Caco-2 (cell line): Measurements from ENCODE around the gene EXD3. TPM values are rescaled to one million over a fixed set of nuclear protein-coding genes. Genes with fewer than 3 reads are reported as not detected.

Source experiments
- BruUV-seq: library from RNA; stranded (reverse); fragments of 400-500 nt; replicated peaks from 2 replicates; lab custom pipeline; 2021; lab: Mats Ljungman, UMichigan
- CTCF ChIA-PET: fragments of 300-600 bp; sonication (Branson Sonifier 250); formaldehyde crosslinking; loops from one replicate; lab custom pipeline; 2022; ENCODE audit warnings: antibody characterized with exemption; lab: Charles Lee
- POLR2A ChIA-PET: fragments of 300-600 bp; sonication (Branson Sonifier 250); formaldehyde crosslinking; loops from one replicate; lab custom pipeline; 2022; ENCODE audit warnings: antibody characterized with exemption; lab: Charles Lee
- DNase-seq, 2 experiments: peaks; one replicate each; pipeline versions ENCODE4 v3.0.0 to v3.0.0-alpha.2; 2020 to 2022
- H3K27me3 ChIP-seq: replicated peaks from 2 replicates; pipeline ENCODE4 v1.6.0; 2011; ENCODE audit warnings: low read length; ENCODE audit not compliant: control insufficient read depth, insufficient read depth
- H3K36me3 ChIP-seq: 2 replicates; pipeline ENCODE4 v1.5.1; 2011; ENCODE audit warnings: low read length; ENCODE audit not compliant: control insufficient read depth, insufficient read depth
- H3K4me1 ChIP-seq: fragments of 250-450 bp; sonication (Bioruptor Pico); 2 replicates; pipeline ENCODE4 v1.5.1; 2020; ENCODE audit warnings: mild to moderate bottlenecking
- H3K4me3 ChIP-seq: 2 replicates; pipeline ENCODE4 v1.5.1; 2011; ENCODE audit warnings: low read depth, mild to moderate bottlenecking, control low read depth, low read length
- H3K9me3 ChIP-seq: fragments of 250-450 bp; sonication (Bioruptor Pico); 2 replicates; pipeline ENCODE4 v1.5.1; 2020; ENCODE audit warnings: mild to moderate bottlenecking, moderate library complexity
- H3K27ac Mint-ChIP-seq: one replicate; pipeline ENCODE4 v1.8.0; 2022; ENCODE audit warnings: mixed read lengths; ENCODE audit not compliant: unreplicated experiment
- H3K27me3 Mint-ChIP-seq: one replicate; pipeline ENCODE4 v1.8.0; 2022; ENCODE audit warnings: mixed read lengths; ENCODE audit not compliant: insufficient read depth, unreplicated experiment
- H3K36me3 Mint-ChIP-seq: one replicate; pipeline ENCODE4 v1.8.0; 2022; ENCODE audit warnings: mild to moderate bottlenecking, mixed read lengths; ENCODE audit not compliant: insufficient read depth, unreplicated experiment
- H3K4me1 Mint-ChIP-seq: one replicate; pipeline ENCODE4 v1.8.0; 2022; ENCODE audit warnings: low read depth, mixed read lengths; ENCODE audit not compliant: unreplicated experiment
- H3K4me3 Mint-ChIP-seq: one replicate; pipeline ENCODE4 v1.8.0; 2022; ENCODE audit warnings: mild to moderate bottlenecking, moderate library complexity, mixed read lengths; ENCODE audit not compliant: unreplicated experiment
- H3K9me3 Mint-ChIP-seq: one replicate; pipeline ENCODE4 v1.8.0; 2022; ENCODE audit warnings: mixed read lengths; ENCODE audit not compliant: unreplicated experiment
- CTCF ChIP-seq, 2 experiments: fragments of 200-600 bp in 1 of 2; IDR thresholded peaks; 1 replicate in 1 of 2; 2 replicates in 1 of 2; pipeline versions ENCODE4 v1.5.1 to v1.8.0; 2011 to 2022; ENCODE audit warnings: antibody characterized with exemption in 1 of 2, control low read depth in 1 of 2, inconsistent platforms in 1 of 2, low read depth in 1 of 2, low read length in 1 of 2, mild to moderate bottlenecking in 1 of 2, moderate library complexity in 1 of 2; ENCODE audit not compliant: insufficient read depth in 1 of 2, severe bottlenecking in 1 of 2, unreplicated experiment in 1 of 2
- intact Hi-C: fragments of 100-400 bp; cut with micrococcal nuclease; formaldehyde crosslinking; loops from one replicate; pipeline ENCODE4 v1.10.0; 2022; ENCODE audit not compliant: unreplicated experiment
- total RNA-seq: library from RNA; stranded (reverse); gene quantifications from 2 replicates; pipeline ENCODE4 v1.2.3, GENCODE V29; 2022

EXD3 gene
- total RNA-seq, 1 experiment from 2014 or later: 10.9 TPM

GRCh38 chr9:137415451-137415850 is 7.5 kb downstream of the EXD3 start:
- BruUV-seq: no TSS peak
- Mint-ChIP-seq H3K9me3 (no peaks in the 10 kb centered on the region), H3K4me1 (no peaks in the 10 kb centered on the region), H3K4me3 (no peak overlapping the region), H3K27ac (no peak overlapping the region), H3K27me3 (no peaks in the 10 kb centered on the region), H3K36me3 (peaks cover 11% of the 10 kb centered on the region)
- CTCF ChIA-PET: interaction anchor here (0.6 kb wide), 1 partner anchor 66 kb away, joined by 3 read pairs; no protein-coding TSS in a partner anchor
- Histone ChIP-seq H3K4me3 (no peak overlapping the region), H3K4me1 (no peaks in the 10 kb centered on the region), H3K27me3 (no peaks in the 10 kb centered on the region), H3K9me3 (no peaks in the 10 kb centered on the region), H3K36me3 (no peaks in the 10 kb centered on the region)
- intact Hi-C loops: no loop called here
- DNase-seq: no peak
- TF ChIP-seq CTCF (IDR thresholded peaks at IDR 0.05; ENCODE audit: insufficient read depth in 1 of 2, low read depth in 1 of 2, low read length in 1 of 2, severe bottlenecking in 1 of 2, unreplicated experiment in 1 of 2): no peak
- POLR2A ChIA-PET: no interaction called here

GRCh38 chr9:137412431-137412830 is 10.5 kb downstream of the EXD3 start:
- intact Hi-C loops: no loop called here
- Mint-ChIP-seq H3K9me3 (no peaks in the 10 kb centered on the region), H3K27me3 (no peaks in the 10 kb centered on the region), H3K36me3 (peaks cover 11% of the 10 kb centered on the region), H3K27ac (no peak overlapping the region), H3K4me1 (no peaks in the 10 kb centered on the region), H3K4me3 (no peak overlapping the region)
- Histone ChIP-seq H3K9me3 (no peaks in the 10 kb centered on the region), H3K27me3 (no peaks in the 10 kb centered on the region), H3K4me3 (no peak overlapping the region), H3K36me3 (no peaks in the 10 kb centered on the region), H3K4me1 (no peaks in the 10 kb centered on the region)
- TF ChIP-seq CTCF (IDR thresholded peaks at IDR 0.05; ENCODE audit: insufficient read depth in 1 of 2, low read depth in 1 of 2, low read length in 1 of 2, severe bottlenecking in 1 of 2, unreplicated experiment in 1 of 2): no peak
- ChIA-PET CTCF (interaction anchor here (1.3 kb wide), 1 partner anchor 10 kb away, joined by 3 read pairs; the partner anchor contains the start of gene EXD3), POLR2A (no interaction called here)
- no peak for DNase-seq
- no TSS peak for BruUV-seq

- no peaks in the 10 kb centered on the region for H3K27me3 Mint-ChIP-seq
- H3K4me1 ChIP-seq: no peaks in the 10 kb centered on the region
- H3K4me3 ChIP-seq: no peak overlapping the region
- TF ChIP-seq CTCF (IDR thresholded peaks at IDR 0.05; ENCODE audit: insufficient read depth in 1 of 2, low read depth in 1 of 2, low read length in 1 of 2, severe bottlenecking in 1 of 2, unreplicated experiment in 1 of 2): no peak
- no peak for DNase-seq
- H3K4me1 Mint-ChIP-seq: no peaks in the 10 kb centered on the region
- ChIA-PET CTCF (interaction anchor here (1.3 kb wide), 1 partner anchor 11 kb away, joined by 3 read pairs; the partner anchor contains the start of gene EXD3), POLR2A (no interaction called here)
- H3K27ac Mint-ChIP-seq: no peak overlapping the region
- intact Hi-C loops: no loop called here
- BruUV-seq: no TSS peak
- no peaks in the 10 kb centered on the region for H3K9me3 ChIP-seq
- H3K36me3 ChIP-seq: no peaks in the 10 kb centered on the region
- H3K36me3 Mint-ChIP-seq: peaks cover 11% of the 10 kb centered on the region
- H3K27me3 ChIP-seq: no peaks in the 10 kb centered on the region
- no peak overlapping the region for H3K4me3 Mint-ChIP-seq
- H3K9me3 Mint-ChIP-seq: no peaks in the 10 kb centered on the region
Observed at GRCh38 chr9:137411645-137412380, 11.1 kb downstream of the EXD3 start.
